ENCODE measurements around the gene RANBP9. TPM values are rescaled to one million over a fixed set of nuclear protein-coding genes. Genes with fewer than 3 reads are reported as not detected.

The RANBP9 gene
- polyA plus RNA-seq, 3 donors = 1.8 to 26.1 (median 2.0) TPM

GRCh38 chr6:13708736-13709135 is 2.9 kb downstream of the RANBP9 start:
- H3K27me3 Mint-ChIP-seq (ENCODE audit: low read depth in 3 of 3) = peaks cover 0 to 2% (median 0%) of the 10 kb centered on the region in 3 donors
- peaks cover 65% of the 10 kb centered on the region for H4K20me1 ChIP-seq (ENCODE audit: insufficient read depth, low read length)
- H3K79me2 ChIP-seq (ENCODE audit: insufficient read depth, low read length) = peaks cover 73% of the 10 kb centered on the region
- no CpG with 5 or more reads among the region's 5 CpGs for WGBS (ENCODE audit: insufficient coverage)
- peak overlapping the region in 5 of 7 donors; percentile 60 to 96 (median 84) for H3K27ac Mint-ChIP-seq
- H3K4me1 ChIP-seq (ENCODE audit: control insufficient read depth in 1 of 2, insufficient read depth in 2 of 2, low read length in 2 of 2) = peaks cover 32 to 40% of the 10 kb centered on the region in 2 donors
- no peak for TF ChIP-seq CTCF (IDR thresholded peaks at IDR 0.05)
- DNase-seq = no peak
- H3K4me1 Mint-ChIP-seq = peaks cover 41% of the 10 kb centered on the region
- no peaks in the 10 kb centered on the region for H3K36me3 ChIP-seq (replicated peaks in 1 of 2; ENCODE audit: control insufficient read depth in 1 of 2, insufficient read depth in 2 of 2, low read length in 2 of 2)
- H3K9me3 Mint-ChIP-seq = no peaks in the 10 kb centered on the region
- H3K4me3 Mint-ChIP-seq = peak overlapping the region; percentile 97 to 99
- no peak overlapping the region for H2AFZ ChIP-seq (ENCODE audit: insufficient read depth, low read depth, low read length, poor library complexity, severe bottlenecking)
- H3K27me3 ChIP-seq (ENCODE audit: control insufficient read depth in 2 of 2, insufficient read depth in 2 of 2, low read length in 2 of 2) = no peaks in the 10 kb centered on the region
- intact Hi-C loops (cut with micrococcal nuclease) = loop anchor here in 1 of 2 donors (10.0 kb wide), 1 partner anchor 94 kb away; the partner anchor contains the start of gene NOL7
- H3K4me3 ChIP-seq (replicated peaks in 1 of 3; ENCODE audit: low read depth in 2 of 3, low read length in 3 of 3) = peak overlapping the region in 2 of 3 experiments; percentile 54 to 95
- H3K9ac ChIP-seq (ENCODE audit: insufficient read depth, low read length, poor library complexity, severe bottlenecking) = peak overlapping the region; percentile 44
- H3K27ac ChIP-seq (ENCODE audit: low read depth in 1 of 2, low read length in 2 of 2) = peak overlapping the region in 1 of 2 donors; percentile 87
- peaks cover 0 to 11% of the 10 kb centered on the region in 2 donors for H3K36me3 Mint-ChIP-seq
- H3K4me2 ChIP-seq (replicated peaks; ENCODE audit: extremely low read depth, low read length, poor library complexity, severe bottlenecking) = peak overlapping the region; percentile 92
- H3K9me3 ChIP-seq (replicated peaks in 1 of 2; ENCODE audit: control insufficient read depth in 1 of 2, insufficient read depth in 1 of 2, low read length in 2 of 2) = no peaks in the 10 kb centered on the region

- Histone ChIP-seq H3K27ac (ENCODE audit: low read depth in 1 of 2, low read length in 2 of 2) (peak overlapping the region in 1 of 2 donors; percentile 30), H3K4me3 (replicated peaks in 1 of 3; ENCODE audit: low read depth in 2 of 3, low read length in 3 of 3) (no peak overlapping the region), H2AFZ (ENCODE audit: insufficient read depth, low read depth, low read length, poor library complexity, severe bottlenecking) (no peak overlapping the region), H3K4me2 (replicated peaks; ENCODE audit: extremely low read depth, low read length, poor library complexity, severe bottlenecking) (no peak overlapping the region), H3K4me1 (ENCODE audit: control insufficient read depth in 1 of 2, insufficient read depth in 2 of 2, low read length in 2 of 2) (peaks cover 17 to 21% of the 10 kb centered on the region in 2 donors), H4K20me1 (ENCODE audit: insufficient read depth, low read length) (peaks cover 94% of the 10 kb centered on the region), H3K9me3 (replicated peaks in 1 of 2; ENCODE audit: control insufficient read depth in 1 of 2, insufficient read depth in 1 of 2, low read length in 2 of 2) (no peaks in the 10 kb centered on the region), H3K36me3 (replicated peaks in 1 of 2; ENCODE audit: control insufficient read depth in 1 of 2, insufficient read depth in 2 of 2, low read length in 2 of 2) (no peaks in the 10 kb centered on the region), H3K27me3 (ENCODE audit: control insufficient read depth in 2 of 2, insufficient read depth in 2 of 2, low read length in 2 of 2) (no peaks in the 10 kb centered on the region), H3K79me2 (ENCODE audit: insufficient read depth, low read length) (peaks cover 100% of the 10 kb centered on the region), H3K9ac (ENCODE audit: insufficient read depth, low read length, poor library complexity, severe bottlenecking) (no peak overlapping the region)
- no peak for DNase-seq
- Mint-ChIP-seq H3K4me3 (no peak overlapping the region), H3K9me3 (no peaks in the 10 kb centered on the region), H3K36me3 (peaks cover 0 to 11% of the 10 kb centered on the region in 2 donors), H3K27me3 (ENCODE audit: low read depth in 3 of 3) (no peaks in the 10 kb centered on the region), H3K27ac (no peak overlapping the region), H3K4me1 (peaks cover 28% of the 10 kb centered on the region)
- intact Hi-C loops (cut with micrococcal nuclease) = loop anchor here in 1 of 2 donors (10.0 kb wide), 1 partner anchor 89 kb away; the partner anchor contains the start of gene NOL7
- TF ChIP-seq CTCF (IDR thresholded peaks at IDR 0.05) = no peak
These were observed 8.1 kb downstream of the RANBP9 start for GRCh38 chr6:13703496-13703895.

Data from CD14-positive monocyte (primary cell).